ENCODE measurements around the gene HTR1A. TPM values are rescaled to one million over a fixed set of nuclear protein-coding genes. Genes with fewer than 3 reads are reported as not detected.

Gene HTR1A
- total RNA-seq, 1 donor from 2014 or later = not detected

DNA sequence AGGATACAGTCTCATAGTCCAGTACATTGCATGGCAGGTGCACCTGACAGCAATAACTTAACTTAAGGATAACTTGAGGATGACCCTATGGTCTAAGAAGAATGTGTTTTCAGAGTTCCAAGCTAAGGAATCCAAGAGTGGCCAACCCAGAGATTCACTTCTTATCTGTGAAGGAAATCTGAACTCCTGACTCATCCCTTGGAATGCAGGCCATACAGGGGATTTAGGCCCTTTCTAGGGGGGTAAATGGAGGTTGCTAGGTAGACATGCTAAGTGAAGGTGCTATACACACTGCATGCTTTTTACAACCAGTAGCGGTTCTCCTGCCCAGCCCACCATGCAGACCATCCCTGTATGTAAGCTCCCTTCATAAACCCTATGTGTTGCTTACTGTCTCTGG lies 50.4 kb downstream of the HTR1A start:
- DNase-seq (ENCODE audit: low spot score) = no peak
- no peaks in the 10 kb centered on the region for H3K27me3 Mint-ChIP-seq (ENCODE audit: low read depth)

More for the DNA sequence above, 50.4 kb downstream of the HTR1A start:
- Mint-ChIP-seq H3K4me1 (ENCODE audit: low read depth) (no peaks in the 10 kb centered on the region), H3K27ac (ENCODE audit: unreplicated experiment) (no peak overlapping the region), H3K4me3 (ENCODE audit: unreplicated experiment) (no peak overlapping the region), H3K9me3 (ENCODE audit: low read depth) (no peaks in the 10 kb centered on the region), H3K36me3 (ENCODE audit: low read depth) (no peaks in the 10 kb centered on the region)
- no peak for TF ChIP-seq CTCF (IDR thresholded peaks at IDR 0.05)

Other genes starting within 250 kb of the HTR1A start
- 5.8 to 6.4 TPM (median 6.1 TPM) in 3 replicates for gene RNF180, start 203.4 kb upstream of the HTR1A start, total RNA-seq